ENCODE results near the gene SPAG7. TPM values are rescaled to one million over a fixed set of nuclear protein-coding genes. Genes with fewer than 3 reads are reported as not detected.

Gene SPAG7, protein sequence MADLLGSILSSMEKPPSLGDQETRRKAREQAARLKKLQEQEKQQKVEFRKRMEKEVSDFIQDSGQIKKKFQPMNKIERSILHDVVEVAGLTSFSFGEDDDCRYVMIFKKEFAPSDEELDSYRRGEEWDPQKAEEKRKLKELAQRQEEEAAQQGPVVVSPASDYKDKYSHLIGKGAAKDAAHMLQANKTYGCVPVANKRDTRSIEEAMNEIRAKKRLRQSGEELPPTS
- total RNA-seq = 53.1 and 59.1 TPM in 2 replicates

DNA sequence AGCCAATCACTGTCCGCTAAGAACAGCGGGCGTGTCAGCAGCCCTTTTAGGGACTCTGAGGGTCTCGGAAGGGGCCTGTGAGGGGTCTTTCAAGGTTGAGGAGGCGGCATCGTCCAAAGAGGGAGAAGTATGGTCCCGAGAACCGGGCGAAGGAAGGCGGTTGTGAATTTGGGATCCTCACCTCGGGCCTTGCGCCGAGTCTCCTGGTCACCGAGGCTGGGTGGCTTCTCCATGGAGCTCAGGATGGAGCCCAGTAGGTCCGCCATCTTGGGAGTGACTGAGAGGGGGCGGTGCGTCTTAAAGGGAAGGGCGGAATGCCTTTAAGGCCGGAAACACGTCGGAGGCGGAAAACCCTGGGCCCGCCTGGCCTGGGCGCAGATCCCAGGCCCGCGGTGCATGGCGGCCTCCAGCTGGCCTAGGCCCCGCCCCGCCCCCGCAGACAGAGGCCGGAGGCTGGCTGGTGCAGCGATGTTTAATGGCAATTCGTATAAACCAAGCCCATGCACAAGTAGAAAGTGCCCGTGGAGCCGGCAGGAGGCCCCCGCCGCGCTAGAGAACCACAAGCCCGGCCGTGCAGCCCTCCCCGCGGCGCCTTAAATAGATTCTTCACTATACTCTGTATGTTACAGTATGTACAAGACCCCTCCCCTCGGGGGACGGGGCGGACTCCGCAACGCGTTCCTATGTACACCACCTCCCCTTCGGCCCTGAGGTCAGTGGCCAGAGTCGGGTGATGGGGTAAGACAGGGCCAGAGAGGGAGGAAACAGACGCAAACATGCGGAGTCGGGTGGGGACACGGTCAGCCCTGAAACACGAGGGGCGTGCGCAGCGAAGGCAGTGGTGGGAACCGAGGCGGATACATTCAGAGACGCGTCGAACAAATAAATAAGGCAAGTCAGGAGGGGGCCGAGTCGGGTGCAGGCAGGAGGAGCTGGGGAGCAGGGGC lies at the start of gene SPAG7:
Gene SPAG7, minus strand, starts transcription at position 279 of the 947 bp plus-strand sequence. Its CDS starts 13 bp downstream, at position 266.

DNA sequence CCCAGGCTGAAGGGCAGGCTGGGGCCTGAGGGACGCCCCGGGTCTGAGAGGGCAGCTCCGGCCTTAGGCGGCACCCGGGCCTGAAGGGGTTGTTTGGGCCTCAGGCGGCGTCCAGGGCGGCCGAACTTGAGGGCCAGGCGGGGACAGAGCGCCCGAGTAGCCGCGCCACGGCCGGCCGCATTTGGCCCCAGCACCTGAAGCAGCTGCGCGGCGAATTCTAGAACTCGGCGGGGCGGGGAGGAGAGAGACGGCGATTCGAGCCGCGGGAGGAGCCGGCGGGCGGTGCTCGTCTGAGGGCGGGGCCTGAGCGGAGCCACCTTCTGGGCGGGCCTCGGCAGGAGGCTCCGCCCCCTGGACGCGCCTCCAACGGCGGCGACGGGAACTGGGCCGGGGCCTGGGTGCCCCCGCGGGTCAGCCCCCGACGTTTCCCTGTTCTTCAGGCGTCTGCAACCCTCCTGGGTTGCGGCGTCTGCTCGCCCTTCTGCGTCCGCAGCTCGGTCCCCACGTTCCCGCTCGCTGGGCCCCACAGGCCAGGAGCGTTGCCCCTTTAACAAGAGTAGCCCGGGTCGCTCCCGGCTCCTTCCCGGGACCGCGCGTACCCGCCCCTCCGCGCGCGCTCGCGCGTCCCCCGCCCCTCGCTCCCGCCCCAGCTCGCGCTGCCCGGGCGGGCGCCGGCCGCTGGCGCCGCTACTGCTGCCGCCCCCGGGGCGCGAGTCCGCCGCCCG lies 29.8 kb upstream of the SPAG7 start, which contains the start of the genes INCA1 and KIF1C:
Gene INCA1, minus strand, starts transcription at position 221 of the 725 bp plus-strand sequence. CDS start 3,085 bp downstream, outside the sequence.
Gene KIF1C, plus strand, starts transcription at position 649 of the 725 bp plus-strand sequence. CDS start 2,297 bp downstream, outside the sequence.

DNA sequence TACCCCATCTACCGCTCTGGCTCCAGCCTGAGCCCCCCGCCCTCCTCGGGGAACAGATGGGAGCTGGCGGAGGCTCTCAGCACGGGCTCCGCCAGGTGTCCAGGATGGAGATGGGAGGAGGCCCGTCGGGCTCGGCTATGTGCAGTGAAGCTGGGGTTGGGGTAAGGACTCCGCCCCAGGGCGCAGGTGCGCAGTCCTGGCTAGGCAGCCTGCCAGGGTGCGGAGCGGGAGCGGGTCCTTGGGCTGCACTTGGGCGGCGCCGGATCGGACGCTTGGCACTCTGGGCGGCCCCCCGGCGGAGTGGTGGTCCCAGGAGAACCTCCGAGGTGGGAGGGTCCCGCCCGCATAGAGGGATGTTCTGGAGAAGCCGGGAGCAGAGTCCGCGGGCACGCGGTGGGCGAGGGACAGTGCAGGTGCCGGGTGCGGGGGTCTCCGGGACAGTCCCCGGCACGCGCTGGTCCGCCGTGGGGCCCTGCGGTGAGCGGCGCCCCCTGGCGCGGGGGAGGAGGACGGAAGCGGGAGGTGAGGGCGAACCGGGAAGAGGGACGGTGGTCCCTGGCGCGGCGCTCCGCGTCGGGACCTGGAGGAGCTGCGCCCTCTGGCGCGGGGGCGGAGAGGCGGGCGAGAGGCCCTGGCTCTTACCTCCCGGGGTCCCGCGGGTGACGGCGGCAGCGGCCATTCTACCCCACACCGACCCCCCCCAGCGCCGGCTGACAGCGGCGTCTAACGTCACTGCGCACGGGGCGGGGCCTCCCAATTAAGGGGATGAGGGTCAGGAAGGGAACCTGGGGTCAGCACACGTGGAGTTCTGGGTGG lies 19.5 kb upstream of the SPAG7 start, which contains the start of gene CAMTA2:
Gene CAMTA2, minus strand, starts transcription at position 725 of the 816 bp plus-strand sequence. CDS start 1,453 bp downstream, outside the sequence.

DNA sequence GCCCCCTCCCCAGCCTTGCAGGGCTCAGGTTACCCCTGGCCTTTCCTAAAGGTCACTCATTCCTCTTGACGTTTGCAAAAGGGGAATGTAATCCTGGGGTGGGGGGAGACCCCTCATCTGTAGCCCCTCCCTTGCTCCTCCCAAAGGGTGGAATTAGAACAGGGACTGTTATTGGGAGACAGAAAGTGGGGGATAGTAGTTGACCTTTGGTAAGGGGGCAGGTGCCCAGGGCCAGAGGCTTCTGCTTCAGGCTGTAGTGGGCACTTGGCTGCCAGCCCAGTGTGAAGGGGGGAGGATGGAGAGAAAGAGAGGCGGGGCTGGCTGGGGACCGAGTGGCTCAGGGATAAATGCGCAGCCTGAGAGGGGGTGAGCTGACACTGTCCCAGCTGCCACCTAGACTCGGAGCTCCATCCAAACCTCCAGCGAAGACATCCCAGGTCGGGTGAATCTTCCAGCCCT lies 16.8 kb downstream of the SPAG7 start, which contains the start of gene ENO3:
Gene ENO3, plus strand, starts transcription at position 374 of the 459 bp plus-strand sequence. CDS start 711 bp downstream, outside the sequence.

DNA sequence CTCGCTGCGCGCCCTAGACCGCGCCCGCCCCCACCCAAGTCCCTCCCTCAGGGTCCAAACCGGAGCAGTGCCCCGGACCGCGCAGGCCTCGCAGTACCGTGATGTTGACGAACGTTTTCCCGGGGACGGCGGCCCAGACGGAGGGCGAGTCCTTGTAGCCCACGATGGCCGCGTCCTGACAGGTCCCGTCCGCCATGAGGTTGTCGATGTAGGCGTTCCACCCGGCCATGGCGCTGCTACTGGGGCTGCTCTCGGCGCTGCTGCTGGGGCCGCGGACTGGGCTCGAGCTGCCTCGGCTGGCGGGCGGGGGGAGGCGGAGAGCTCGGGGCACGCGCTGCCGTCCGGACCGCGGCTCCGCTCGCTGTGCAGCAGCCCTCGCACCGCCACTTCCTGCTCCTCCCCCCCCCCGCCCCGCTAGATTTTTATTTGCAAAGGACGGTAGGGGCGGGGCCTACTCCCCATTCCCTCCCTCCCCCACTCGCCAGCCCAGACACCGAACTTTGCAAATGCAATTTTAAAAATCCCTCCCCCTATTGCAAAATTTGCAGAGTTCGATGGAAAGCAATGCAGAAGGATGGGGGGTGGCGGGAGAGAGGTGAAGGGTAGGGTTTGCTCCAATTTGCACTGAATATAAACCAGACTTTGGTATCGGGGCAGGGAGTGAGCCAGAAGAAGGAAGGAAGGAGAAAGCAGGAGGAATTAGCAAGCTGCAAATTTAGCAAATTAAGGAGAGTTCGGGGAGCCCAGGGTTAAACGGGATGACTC lies 19.3 kb downstream of the SPAG7 start, which contains the start of gene PFN1:
Gene PFN1, minus strand, starts transcription at position 365 of the 765 bp plus-strand sequence. Its CDS starts 136 bp downstream, at position 229.

DNA sequence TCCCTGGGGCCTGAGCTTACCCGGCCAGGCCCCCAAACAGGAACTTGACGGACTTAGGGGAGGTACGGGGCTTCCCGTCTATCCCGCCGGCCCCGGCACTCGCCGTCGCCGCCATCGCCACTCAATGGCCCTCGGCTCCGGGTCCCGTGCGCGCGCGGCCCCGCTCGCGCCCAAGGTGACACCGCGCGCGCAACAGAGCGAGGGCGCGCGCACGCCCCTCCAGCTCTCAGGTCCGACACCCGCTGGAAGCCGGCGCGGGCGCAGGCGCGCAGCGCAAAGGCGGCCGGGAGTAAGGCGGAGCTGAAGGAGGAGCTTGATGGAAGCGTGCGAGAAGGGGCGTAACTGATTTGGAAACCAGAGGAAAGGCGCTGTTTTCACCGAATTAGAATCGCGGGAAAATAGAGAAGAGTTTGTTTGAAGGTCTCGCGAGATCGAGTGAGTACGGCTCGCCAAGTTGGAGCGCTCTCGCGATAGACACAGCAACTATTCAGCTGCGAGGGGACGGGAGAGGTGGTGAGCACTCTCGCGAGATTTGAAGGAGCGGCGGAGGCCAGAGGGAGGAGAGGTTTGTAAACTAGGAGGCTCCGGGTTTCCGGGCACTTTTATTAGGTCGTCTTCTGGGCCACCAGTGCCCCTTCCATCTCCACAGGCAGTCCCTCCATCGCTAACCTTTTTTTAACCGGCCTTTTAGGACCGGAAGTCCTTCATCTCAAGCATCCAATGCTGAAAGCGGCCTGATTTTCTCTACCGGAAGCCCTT lies 27.6 kb downstream of the SPAG7 start, which contains the start of the genes RNF167 and SLC25A11:
Gene RNF167, plus strand, starts transcription at position 473 of the 759 bp plus-strand sequence. CDS start 642 bp downstream, outside the sequence.
Gene SLC25A11, minus strand, starts transcription at position 251 of the 759 bp plus-strand sequence. Its CDS starts 136 bp downstream, at position 115.

DNA sequence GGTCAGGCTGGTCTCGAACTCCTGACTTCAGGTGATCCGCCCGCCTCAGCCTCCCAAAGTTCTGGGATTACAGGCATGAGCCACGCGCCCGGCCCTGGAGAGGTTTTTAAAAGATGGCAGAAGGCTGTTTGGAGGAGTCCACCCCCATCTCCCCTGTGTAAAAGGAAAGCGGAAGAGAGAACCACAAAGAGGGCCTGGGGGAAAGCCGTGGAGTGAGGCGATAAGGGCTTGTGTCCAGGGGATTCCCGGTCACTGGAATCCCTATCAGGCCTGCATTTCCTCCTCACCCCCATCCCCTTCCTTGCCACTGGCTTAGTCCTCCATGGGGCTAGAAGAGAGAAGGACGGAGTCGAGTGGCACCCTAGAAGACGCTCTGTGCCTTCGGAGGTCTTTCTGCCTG lies 35.7 kb downstream of the SPAG7 start, which contains the start of gene GP1BA:
Gene GP1BA, plus strand, starts transcription at position 315 of the 400 bp plus-strand sequence. CDS start 328 bp downstream, outside the sequence.

Other genes starting within 250 kb of the SPAG7 start
- gene MED11, start 236.4 kb downstream of the SPAG7 start, total RNA-seq = 10.4 and 14.5 TPM in 2 replicates
- not detected in 2 replicates for gene ZMYND15, start 228.0 kb downstream of the SPAG7 start, total RNA-seq
- 0.33 and 1.6 TPM in 2 replicates for gene CXCL16, start 227.9 kb downstream of the SPAG7 start, total RNA-seq
- gene TM4SF5, start 195.9 kb downstream of the SPAG7 start, total RNA-seq = not detected in 2 replicates
- 0.11 and 0.12 TPM in 2 replicates for gene VMO1, start 181.5 kb downstream of the SPAG7 start, total RNA-seq
- gene GLTPD2, start 178.9 kb downstream of the SPAG7 start, total RNA-seq = not detected in 2 replicates
- 166 and 190 TPM in 2 replicates for gene PSMB6, start 171.7 kb downstream of the SPAG7 start, total RNA-seq
- 10.5 and 16.7 TPM in 2 replicates for gene PLD2, start 160.7 kb downstream of the SPAG7 start, total RNA-seq
- 20.0 and 29.7 TPM in 2 replicates for gene MINK1, start 134.5 kb downstream of the SPAG7 start, total RNA-seq
- gene C17orf107, start 68.3 kb downstream of the SPAG7 start, total RNA-seq = 1.5 and 8.2 TPM in 2 replicates
- gene CHRNE, start 64.7 kb downstream of the SPAG7 start, total RNA-seq = 0.11 and 0.62 TPM in 2 replicates
- gene GP1BA, start 35.5 kb downstream of the SPAG7 start, total RNA-seq = not detected in 2 replicates
- 59.5 and 69.3 TPM in 2 replicates for gene SLC25A11, start 27.8 kb downstream of the SPAG7 start, total RNA-seq
- 13.5 and 14.2 TPM in 2 replicates for gene RNF167, start 27.5 kb downstream of the SPAG7 start, total RNA-seq
- gene PFN1, start 19.3 kb downstream of the SPAG7 start, total RNA-seq = 343 and 788 TPM in 2 replicates
- 1.6 and 1.8 TPM in 2 replicates for gene ENO3, start 16.7 kb downstream of the SPAG7 start, total RNA-seq
- gene CAMTA2, start 19.9 kb upstream of the SPAG7 start, total RNA-seq = 4.6 and 8.6 TPM in 2 replicates
- 0.11 and 0.37 TPM in 2 replicates for gene INCA1, start 29.7 kb upstream of the SPAG7 start, total RNA-seq
- 49.6 and 70.5 TPM in 2 replicates for gene KIF1C, start 30.1 kb upstream of the SPAG7 start, total RNA-seq
- gene SLC52A1, start 67.6 kb upstream of the SPAG7 start, total RNA-seq = under 0.01 and 0.37 TPM in 2 replicates
- gene ZFP3, start 110.7 kb upstream of the SPAG7 start, total RNA-seq = 1.7 and 2.9 TPM in 2 replicates
- gene ZNF232, start 144.1 kb upstream of the SPAG7 start, total RNA-seq = 7.0 and 7.3 TPM in 2 replicates
- under 0.01 TPM in 2 replicates for gene USP6, start 148.2 kb upstream of the SPAG7 start, total RNA-seq
- gene ZNF594, start 224.1 kb upstream of the SPAG7 start, total RNA-seq = 9.7 and 11.2 TPM in 2 replicates